HG02840 (cell line): ENCODE measurements around the gene AGAP4.
"Not testable (repeated sequence)": the region's sequence is repeated elsewhere in the genome, so short reads cannot be mapped to it uniquely, and the experiment has no call there.

Source experiments
- ATAC-seq: cut with Tn5 transposase; IDR thresholded peaks from one replicate; pipeline ENCODE4 v1.9.1; 2021; ENCODE audit warnings: mild to moderate bottlenecking, moderate library complexity, moderate number of reproducible peaks; ENCODE audit not compliant: unreplicated experiment, low FRiP score

The AGAP4 gene

DNA sequence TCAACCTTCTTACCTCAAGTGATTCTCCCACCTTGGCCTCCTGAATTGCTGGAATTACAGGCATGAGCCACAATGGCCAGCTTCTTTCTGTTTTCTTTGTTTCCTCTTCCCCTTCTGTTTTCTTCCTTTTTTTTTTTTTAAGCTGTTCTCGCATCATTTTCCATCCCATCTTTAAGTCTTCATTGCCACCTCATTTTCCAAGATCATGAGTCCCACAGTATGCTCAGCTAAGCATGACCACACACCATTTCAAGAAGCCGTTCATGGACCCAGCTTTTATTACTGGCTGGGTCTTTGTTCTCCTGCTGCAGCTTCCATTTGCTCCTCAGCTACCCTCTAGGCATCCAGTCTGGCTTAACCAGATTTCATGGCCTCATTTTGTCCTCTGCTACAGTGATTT lies 52.5 kb downstream of the AGAP4 start:
- not testable (repeated sequence) for ATAC-seq

DNA sequence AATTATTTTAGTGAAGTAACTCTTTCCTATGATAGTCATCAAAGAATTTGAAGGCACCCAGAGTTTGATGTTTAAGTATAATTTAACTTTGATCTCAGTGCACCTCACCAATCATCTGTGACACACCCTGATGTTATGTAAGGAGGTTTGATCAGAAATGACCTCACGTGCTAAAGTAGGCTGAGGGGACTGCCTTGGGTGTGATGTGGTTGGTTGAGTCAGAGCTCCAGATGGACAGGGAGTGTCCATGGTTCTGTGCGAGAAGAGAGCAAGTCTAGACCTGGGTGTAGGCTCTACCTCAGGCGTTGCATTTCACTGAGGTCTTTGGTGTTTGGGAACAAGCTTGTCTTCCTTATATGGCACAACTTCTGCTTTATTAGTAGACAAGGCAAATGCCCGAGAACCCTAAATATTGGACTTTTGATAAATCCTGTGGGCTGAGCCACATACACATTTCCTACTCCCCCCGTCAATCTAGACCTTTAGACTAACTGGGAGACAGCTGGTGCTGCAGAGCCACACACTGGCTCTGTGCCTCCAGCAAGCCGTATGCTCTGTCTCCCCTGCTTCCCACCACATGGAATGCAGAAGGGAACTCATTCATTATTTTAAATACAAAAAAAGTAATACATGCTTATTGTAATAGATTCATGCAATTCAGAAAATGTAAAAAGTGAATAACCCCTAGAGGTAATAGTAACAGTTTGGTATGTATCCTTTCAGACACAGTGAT lies 56.4 kb downstream of the AGAP4 start:
- not testable (repeated sequence) for ATAC-seq

DNA sequence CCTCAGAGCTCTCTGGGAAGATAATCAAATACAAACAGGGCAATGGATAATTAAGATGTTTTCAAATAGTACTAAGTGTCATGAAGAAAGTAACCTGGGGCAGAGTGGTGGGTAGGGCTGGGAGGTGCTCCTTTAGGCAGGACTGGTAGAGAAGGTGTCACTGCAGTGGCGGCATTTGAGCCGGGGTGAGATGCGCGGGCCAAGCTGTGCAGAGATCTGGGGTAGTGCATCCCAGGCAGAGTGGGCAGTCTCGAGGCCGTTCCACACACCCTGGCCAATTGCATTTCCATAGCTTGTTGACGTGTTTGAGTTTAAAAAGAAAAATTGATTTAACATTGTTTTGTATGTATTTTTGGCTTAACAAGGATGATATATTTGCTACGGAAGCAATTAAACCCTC lies 57.3 kb downstream of the AGAP4 start:
- ATAC-seq: not testable (repeated sequence)

DNA sequence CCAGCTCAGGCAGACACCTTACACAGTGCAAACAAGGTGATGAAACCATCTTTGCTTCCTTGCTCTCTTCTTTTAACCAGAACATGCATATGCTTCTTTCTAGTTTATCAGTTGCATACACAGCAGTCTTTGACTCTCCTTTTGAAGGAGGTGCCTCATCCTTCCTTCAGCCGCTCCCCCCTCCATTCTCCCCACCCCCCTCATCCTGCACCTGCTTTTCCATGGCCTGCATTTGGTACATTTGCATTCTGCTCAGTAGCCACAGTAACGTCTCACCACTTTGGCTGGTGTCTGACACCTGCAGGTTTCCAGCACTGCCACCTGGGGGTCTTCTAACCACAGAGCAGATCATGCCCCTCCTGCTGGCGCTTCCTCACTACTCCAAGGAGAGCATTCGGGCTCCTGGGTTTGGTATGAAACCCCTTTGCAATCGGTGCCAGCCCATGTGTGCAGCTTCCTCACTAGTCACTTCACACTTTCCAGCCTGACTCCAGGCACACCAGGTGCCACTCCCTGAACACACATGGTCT lies 60.0 kb downstream of the AGAP4 start:
- not testable (repeated sequence) for ATAC-seq

DNA sequence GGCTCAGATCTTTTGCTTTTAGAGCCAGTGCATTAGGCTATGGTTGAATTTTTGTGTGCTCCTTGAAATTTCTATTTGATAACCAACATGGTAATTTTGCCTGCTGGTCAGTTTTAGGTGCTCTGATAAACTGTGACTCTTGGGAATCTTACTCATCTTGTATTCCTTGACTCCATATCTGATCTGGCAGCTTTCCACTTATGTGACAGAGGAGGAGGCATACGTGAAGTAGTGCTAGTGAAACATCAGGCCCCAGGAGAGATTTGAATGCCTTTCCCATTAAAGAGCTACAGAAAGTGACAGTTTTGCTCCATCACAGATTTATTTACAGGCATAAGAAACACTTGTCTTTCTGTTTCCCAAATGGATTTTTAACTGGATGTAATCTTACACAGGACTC lies 61.1 kb downstream of the AGAP4 start:
- ATAC-seq: not testable (repeated sequence)
